ENCODE data around the gene HEMK1.

- TF ChIP-seq CTCF (conservative IDR thresholded peaks at IDR 0.05) = no peak
- TF ChIP-seq ZFX (IDR thresholded peaks at IDR 0.05) = no peak
These were observed 29.9 kb downstream of the HEMK1 start for GRCh38 chr3:50599115-50599715.
